HCT116 (cell line): Measurements from ENCODE around the gene RSAD2. TPM values are rescaled to one million over a fixed set of nuclear protein-coding genes. Genes with fewer than 3 reads are reported as not detected.

Experiments
- ATAC-seq: fragments of 200-7000 bp; cut with Tn5 transposase; 2 replicates; pipeline ENCODE4 v1.9.1; 2020; ENCODE audit warnings: mild to moderate bottlenecking, moderate library complexity
- Bru-seq: library from RNA; stranded (reverse); fragments of 400-500 nt; gene quantifications from one replicate; lab custom pipeline; 2021; lab: Mats Ljungman, UMichigan
- BruChase-seq, 2 experiments: library from RNA; stranded (reverse); fragments of 400-500 nt; gene quantifications; one replicate each; lab custom pipeline; 2021; lab: Mats Ljungman, UMichigan
- BruUV-seq: library from RNA; stranded (reverse); fragments of 400-500 nt; replicated peaks from 2 replicates; lab custom pipeline; 2021; lab: Mats Ljungman, UMichigan
- CTCF ChIA-PET: fragments of 300-600 bp; sonication (Branson Sonifier 250); formaldehyde crosslinking; loops from one replicate; lab custom pipeline; 2021; ENCODE audit warnings: antibody characterized with exemption; lab: Charles Lee
- POLR2A ChIA-PET: fragments of 300-600, 350-600 bp; sonication (Branson Sonifier 250); formaldehyde crosslinking; loops from one replicate; lab custom pipeline; 2021; ENCODE audit warnings: antibody characterized with exemption; lab: Charles Lee
- RAD21 ChIA-PET, 2 experiments: fragments of 300-600 bp; sonication (Branson Sonifier 250); formaldehyde crosslinking; loops; one replicate each; lab custom pipeline; 2023; ENCODE audit warnings: low total read pairs in 2 of 2; ENCODE audit not compliant: uncharacterized antibody in 2 of 2, unreplicated experiment in 2 of 2, low non-redundant PET in 1 of 2; lab: Charles Lee
- DNase-seq: peaks from one replicate; pipeline ENCODE4 v3.0.0-alpha.2; 2010; ENCODE audit warnings: low read depth, low spot score
- H2AFZ ChIP-seq: fragments of 200-600 bp; shearing (Covaris generic), sonication (generic); 2 replicates; pipeline ENCODE4 v1.6.1; 2017; ENCODE audit warnings: low read depth, mixed run types, mixed read lengths, antibody characterized with exemption, low read length; ENCODE audit not compliant: poor library complexity, severe bottlenecking
- H3K27ac ChIP-seq: 2 replicates; pipeline ENCODE4 v1.5.1; 2012; ENCODE audit warnings: low read depth, low read length
- H3K27me3 ChIP-seq: fragments of 200-600 bp; sonication (generic); 2 replicates; pipeline ENCODE4 v1.6.1; 2016; ENCODE audit warnings: mixed run types, low read length, mixed read lengths; ENCODE audit not compliant: insufficient read depth
- H3K36me3 ChIP-seq, 2 experiments: fragments of 200-500 bp in 1 of 2; fragments of 200-600 bp in 1 of 2; sonication (Bioruptor generic) in 1 of 2; sonication (generic) in 1 of 2; 2 replicates each; pipeline versions ENCODE4 v1.5.1 to v1.6.1; 2014 to 2016; ENCODE audit warnings: low read length in 2 of 2, inconsistent platforms in 1 of 2, mixed read lengths in 1 of 2, mixed run types in 1 of 2; ENCODE audit not compliant: insufficient read depth in 2 of 2, control insufficient read depth in 1 of 2
- H3K4me1 ChIP-seq, 2 experiments: fragments of 200-600 bp in 1 of 2; sonication (generic) in 1 of 2; 2 replicates each; pipeline versions ENCODE4 v1.5.1 to v1.6.1; 2012 to 2017; ENCODE audit warnings: low read length in 2 of 2, inconsistent platforms in 1 of 2, mild to moderate bottlenecking in 1 of 2, mixed read lengths in 1 of 2, mixed run types in 1 of 2, moderate library complexity in 1 of 2; ENCODE audit not compliant: insufficient read depth in 2 of 2, control insufficient read depth in 1 of 2
- H3K4me2 ChIP-seq: fragments of 200-600 bp; sonication (generic); 2 replicates; pipeline ENCODE4 v1.6.1; 2017; ENCODE audit warnings: mixed run types, low read length, mixed read lengths
- H3K4me3 ChIP-seq, 2 experiments: fragments of 200-600 bp in 1 of 2; sonication (generic) in 1 of 2; replicated peaks in 1 of 2; 2 replicates each; pipeline ENCODE4 v1.5.1; 2011 to 2016; ENCODE audit warnings: low read length in 2 of 2, control low read depth in 1 of 2, low read depth in 1 of 2, mild to moderate bottlenecking in 1 of 2, mixed read lengths in 1 of 2, mixed run types in 1 of 2
- H3K79me2 ChIP-seq: fragments of 200-600 bp; sonication (generic); 2 replicates; pipeline ENCODE4 v1.6.1; 2017; ENCODE audit warnings: mild to moderate bottlenecking, mixed run types, low read length, moderate library complexity, mixed read lengths; ENCODE audit not compliant: insufficient read depth
- H3K9ac ChIP-seq: fragments of 200-600 bp; sonication (generic); 2 replicates; pipeline ENCODE4 v1.6.1; 2016; ENCODE audit warnings: low read length, mixed read lengths
- H3K9me2 ChIP-seq: fragments of 200-600 bp; sonication (generic), shearing (Covaris generic); 2 replicates; pipeline ENCODE4 v1.6.1; 2017; ENCODE audit warnings: mixed run types, mild to moderate bottlenecking, moderate library complexity; ENCODE audit not compliant: insufficient read depth
- H3K9me3 ChIP-seq, 2 experiments: fragments of 200-500 bp in 1 of 2; fragments of 200-600 bp in 1 of 2; sonication (Bioruptor generic) in 1 of 2; sonication (generic) in 1 of 2; 2 replicates each; pipeline ENCODE4 v1.6.1; 2014 to 2017; ENCODE audit warnings: low read length in 2 of 2, mixed read lengths in 2 of 2, inconsistent platforms in 1 of 2, low read depth in 1 of 2, mild to moderate bottlenecking in 1 of 2, mixed run types in 1 of 2, moderate library complexity in 1 of 2; ENCODE audit not compliant: control insufficient read depth in 1 of 2, insufficient read depth in 1 of 2
- H4K20me1 ChIP-seq: fragments of 200-600 bp; sonication (generic), shearing (Covaris generic); 2 replicates; pipeline ENCODE4 v1.6.1; 2017; ENCODE audit warnings: mixed run types, mild to moderate bottlenecking, moderate library complexity; ENCODE audit not compliant: insufficient read depth
- CEBPB ChIP-seq: IDR thresholded peaks from 2 replicates; pipeline ENCODE4 v1.6.1; 2012; ENCODE audit warnings: low read depth
- EGR1 ChIP-seq: IDR thresholded peaks from 2 replicates; pipeline ENCODE4 v1.6.1; 2012; ENCODE audit warnings: low read depth
- SP1 ChIP-seq: IDR thresholded peaks from 2 replicates; pipeline ENCODE4 v1.6.1; 2012; ENCODE audit warnings: low read depth
- intact Hi-C: fragments of 100-400 bp; cut with micrococcal nuclease; formaldehyde crosslinking; loops from 2 replicates; pipeline ENCODE4 v1.10.0; 2022
- long read RNA-seq: library from polyadenylated mRNA; unstranded; transcript quantifications from one replicate; pipeline ENCODE4 v2.0.0, GENCODE V29; 2021; ENCODE audit not compliant: unreplicated experiment
- polyA plus RNA-seq: library from polyadenylated mRNA; unstranded; fragments of >200 nt; gene quantifications from 2 replicates; pipeline ENCODE4 v1.2.1, GENCODE V29; 2012; ENCODE audit warnings: missing spikeins
- total RNA-seq: library from RNA; stranded (reverse); gene quantifications from one replicate; pipeline ENCODE4 v1.2.1, GENCODE V29; 2021; ENCODE audit not compliant: unreplicated experiment
- TF ChIP-seq, protein P1 (sequence below): IDR thresholded peaks from 2 replicates; pipeline ENCODE4 v1.6.1; 2012; ENCODE audit warnings: low read depth

The RSAD2 gene, protein sequence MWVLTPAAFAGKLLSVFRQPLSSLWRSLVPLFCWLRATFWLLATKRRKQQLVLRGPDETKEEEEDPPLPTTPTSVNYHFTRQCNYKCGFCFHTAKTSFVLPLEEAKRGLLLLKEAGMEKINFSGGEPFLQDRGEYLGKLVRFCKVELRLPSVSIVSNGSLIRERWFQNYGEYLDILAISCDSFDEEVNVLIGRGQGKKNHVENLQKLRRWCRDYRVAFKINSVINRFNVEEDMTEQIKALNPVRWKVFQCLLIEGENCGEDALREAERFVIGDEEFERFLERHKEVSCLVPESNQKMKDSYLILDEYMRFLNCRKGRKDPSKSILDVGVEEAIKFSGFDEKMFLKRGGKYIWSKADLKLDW
- not detected for total RNA-seq
- 0.09 TPM in 2 replicates for polyA plus RNA-seq
- Bru-seq, nascent RNA: percentile 15 among the genes with signal in this experiment
- percentile 18 among the genes with signal in this experiment for BruChase-seq, experiment 1, labeled RNA remaining after a 6-hour chase
- BruChase-seq, experiment 2, labeled RNA remaining after a 2-hour chase: percentile 9 among the genes with signal in this experiment
- long read RNA-seq: 0 reads

DNA sequence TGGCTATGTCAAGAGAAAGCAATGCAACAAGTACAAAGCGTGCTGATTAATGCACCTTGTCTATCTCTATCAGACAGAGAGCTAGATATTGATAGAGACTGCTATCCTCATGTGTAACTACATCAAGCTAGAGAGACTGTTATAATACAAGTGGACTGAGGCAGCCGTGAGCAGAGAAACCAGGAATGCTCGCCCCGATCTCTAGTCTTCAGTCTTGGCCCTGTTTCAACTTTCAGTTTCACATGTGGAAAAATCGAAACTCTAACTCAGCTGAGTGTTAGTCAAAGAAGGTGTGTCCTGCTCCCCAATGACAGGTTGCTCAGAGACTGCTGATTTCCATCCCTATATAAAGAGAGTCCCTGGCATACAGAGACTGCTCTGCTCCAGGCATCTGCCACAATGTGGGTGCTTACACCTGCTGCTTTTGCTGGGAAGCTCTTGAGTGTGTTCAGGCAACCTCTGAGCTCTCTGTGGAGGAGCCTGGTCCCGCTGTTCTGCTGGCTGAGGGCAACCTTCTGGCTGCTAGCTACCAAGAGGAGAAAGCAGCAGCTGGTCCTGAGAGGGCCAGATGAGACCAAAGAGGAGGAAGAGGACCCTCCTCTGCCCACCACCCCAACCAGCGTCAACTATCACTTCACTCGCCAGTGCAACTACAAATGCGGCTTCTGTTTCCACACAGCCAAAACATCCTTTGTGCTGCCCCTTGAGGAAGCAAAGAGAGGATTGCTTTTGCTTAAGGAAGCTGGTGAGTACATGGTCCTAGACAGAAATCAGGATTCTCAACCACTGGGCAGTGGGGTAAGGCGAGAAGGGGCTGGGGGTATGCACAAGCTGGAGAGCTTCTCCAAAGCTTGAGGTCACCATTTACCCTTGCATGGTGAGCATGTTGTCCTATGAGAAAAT is at the start of gene RSAD2:
Gene RSAD2, plus strand, starts transcription at position 376 of the 903 bp plus-strand sequence. Its CDS starts 24 bp downstream, at position 400.
- ChIA-PET POLR2A (no interaction called here), RAD21 (no interaction called here), CTCF (interaction anchor here (1.4 to 1.9 kb wide), 2 partner anchors 12 to 19 kb away, joined by 4 to 5 read pairs; partner anchors contain the start of gene CMPK2)
- Histone ChIP-seq H3K27me3 (peaks cover 19% of the 10 kb centered on the region; the same call in 1 of the 2 replicates), H3K36me3 (no peaks in the 10 kb centered on the region), H3K9me2 (no peaks in the 10 kb centered on the region), H3K79me2 (no peaks in the 10 kb centered on the region), H3K9me3 (no peaks in the 10 kb centered on the region), H3K4me1 (peaks cover 0 to 10% of the 10 kb centered on the region in 2 experiments; a peak in 1 of 4 replicates), H3K4me3 (peak within 1 kb of the TSS in 1 of 2 experiments; percentile 37; a peak in 3 of 4 replicates), H3K9ac (no peak within 1 kb of the TSS), H4K20me1 (no peaks in the 10 kb centered on the region), H3K27ac (no peak within 1 kb of the TSS), H2AFZ (no peak within 1 kb of the TSS), H3K4me2 (peak within 1 kb of the TSS; percentile 62)
- intact Hi-C loops: no loop called here
- peak; percentile 42; the same call in 1 of the 2 replicates for ATAC-seq
- no TSS peak for BruUV-seq
- TF ChIP-seq SP1: no peak
- TF ChIP-seq, protein P1, sequence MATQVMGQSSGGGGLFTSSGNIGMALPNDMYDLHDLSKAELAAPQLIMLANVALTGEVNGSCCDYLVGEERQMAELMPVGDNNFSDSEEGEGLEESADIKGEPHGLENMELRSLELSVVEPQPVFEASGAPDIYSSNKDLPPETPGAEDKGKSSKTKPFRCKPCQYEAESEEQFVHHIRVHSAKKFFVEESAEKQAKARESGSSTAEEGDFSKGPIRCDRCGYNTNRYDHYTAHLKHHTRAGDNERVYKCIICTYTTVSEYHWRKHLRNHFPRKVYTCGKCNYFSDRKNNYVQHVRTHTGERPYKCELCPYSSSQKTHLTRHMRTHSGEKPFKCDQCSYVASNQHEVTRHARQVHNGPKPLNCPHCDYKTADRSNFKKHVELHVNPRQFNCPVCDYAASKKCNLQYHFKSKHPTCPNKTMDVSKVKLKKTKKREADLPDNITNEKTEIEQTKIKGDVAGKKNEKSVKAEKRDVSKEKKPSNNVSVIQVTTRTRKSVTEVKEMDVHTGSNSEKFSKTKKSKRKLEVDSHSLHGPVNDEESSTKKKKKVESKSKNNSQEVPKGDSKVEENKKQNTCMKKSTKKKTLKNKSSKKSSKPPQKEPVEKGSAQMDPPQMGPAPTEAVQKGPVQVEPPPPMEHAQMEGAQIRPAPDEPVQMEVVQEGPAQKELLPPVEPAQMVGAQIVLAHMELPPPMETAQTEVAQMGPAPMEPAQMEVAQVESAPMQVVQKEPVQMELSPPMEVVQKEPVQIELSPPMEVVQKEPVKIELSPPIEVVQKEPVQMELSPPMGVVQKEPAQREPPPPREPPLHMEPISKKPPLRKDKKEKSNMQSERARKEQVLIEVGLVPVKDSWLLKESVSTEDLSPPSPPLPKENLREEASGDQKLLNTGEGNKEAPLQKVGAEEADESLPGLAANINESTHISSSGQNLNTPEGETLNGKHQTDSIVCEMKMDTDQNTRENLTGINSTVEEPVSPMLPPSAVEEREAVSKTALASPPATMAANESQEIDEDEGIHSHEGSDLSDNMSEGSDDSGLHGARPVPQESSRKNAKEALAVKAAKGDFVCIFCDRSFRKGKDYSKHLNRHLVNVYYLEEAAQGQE: no peak
- no peak for TF ChIP-seq EGR1
- no peak for TF ChIP-seq CEBPB
- DNase-seq: no peak
